ENCODE measurements around the gene CDH4.
"Not testable (repeated sequence)": the region's sequence is repeated elsewhere in the genome, so short reads cannot be mapped to it uniquely, and the experiment has no call there.

The CDH4 gene

DNA sequence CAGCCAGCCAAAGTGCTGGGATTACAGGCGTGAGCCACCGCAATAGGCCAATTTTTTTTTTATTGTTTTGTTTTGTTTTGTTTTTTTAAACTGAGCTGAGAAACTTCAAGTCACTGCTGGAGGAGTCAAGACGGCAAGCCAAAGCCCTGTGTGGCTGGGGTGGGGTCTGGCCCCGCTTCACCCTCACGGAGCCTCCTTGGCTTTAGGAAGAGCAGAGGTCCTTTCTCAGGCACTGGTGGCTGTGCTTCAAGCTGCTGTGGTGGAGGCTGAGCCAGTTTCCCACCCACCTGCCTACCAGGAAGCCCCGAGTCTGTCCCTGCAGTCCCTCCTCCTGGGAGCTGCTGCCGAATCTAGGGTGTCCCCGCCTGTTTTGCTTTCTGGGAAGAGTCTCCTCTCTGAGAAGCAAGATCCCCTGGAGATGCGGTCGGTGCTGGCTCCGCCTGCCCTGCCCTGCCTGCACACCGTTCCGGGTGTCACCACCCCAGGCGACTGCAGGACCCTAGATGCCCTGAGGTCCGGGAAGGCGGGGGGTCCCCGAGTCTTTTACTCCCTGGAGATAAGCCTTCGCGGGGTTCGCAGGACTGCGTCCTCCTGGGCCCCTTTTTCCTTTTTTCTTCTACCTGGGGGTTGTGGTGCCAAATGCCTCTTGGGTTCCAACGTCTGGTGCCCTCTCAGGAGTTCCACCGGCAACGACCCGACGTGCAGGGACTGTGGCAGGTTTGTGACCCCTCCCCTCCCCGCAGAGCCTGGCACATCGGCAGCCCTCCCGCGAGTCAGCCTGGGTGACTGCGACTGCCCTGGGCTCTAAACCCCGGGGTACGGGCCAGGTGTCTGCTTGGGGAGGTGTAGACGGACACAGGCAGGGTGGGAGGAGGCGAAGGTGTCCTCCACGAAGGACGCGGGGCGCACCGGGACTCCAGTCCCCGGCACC lies 712.9 kb downstream of the CDH4 start:
- no peak for DNase-seq

DNA sequence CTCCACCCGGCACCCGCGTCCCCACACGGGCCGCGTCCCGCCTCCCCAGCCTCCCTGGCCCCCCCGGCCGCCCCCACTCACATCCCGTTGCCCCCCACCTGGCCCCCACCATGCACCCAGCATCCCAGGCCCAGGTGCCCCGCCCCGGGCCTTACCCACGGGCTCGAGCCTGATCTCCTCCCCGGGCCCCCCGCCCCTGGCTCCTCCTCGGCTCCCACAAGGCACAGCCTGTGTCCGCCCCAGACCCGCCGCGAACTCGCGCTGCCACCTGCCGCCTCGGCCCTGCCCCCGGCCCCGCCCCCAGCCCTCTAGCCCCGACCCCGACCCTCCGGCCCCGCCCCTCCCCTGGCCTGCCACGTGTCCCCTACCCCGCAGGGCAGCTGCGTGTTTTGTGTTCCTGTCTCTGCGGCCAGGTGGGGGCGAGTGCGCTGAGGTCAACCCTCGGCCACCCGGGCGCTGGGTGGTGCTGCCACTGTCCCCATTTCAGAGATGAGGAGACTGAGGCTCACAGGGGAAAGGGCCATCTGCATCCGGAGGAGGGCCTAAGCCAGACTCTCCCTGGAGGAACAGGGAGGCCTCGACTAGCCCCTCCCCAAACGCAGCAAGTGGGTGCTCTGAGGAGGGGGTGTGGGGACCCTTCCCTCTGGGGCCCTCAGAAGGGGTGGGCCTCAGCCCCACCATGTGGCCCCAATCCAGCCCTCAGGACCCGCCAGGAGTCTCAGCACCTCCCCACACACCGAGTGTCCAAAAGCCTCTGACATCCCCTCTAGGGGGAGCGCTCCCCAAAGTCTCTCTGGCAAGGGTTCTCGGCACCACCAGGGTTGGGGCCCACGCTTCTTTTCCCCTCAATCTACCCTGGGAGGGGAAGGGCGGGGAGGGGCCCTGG lies 713.8 kb downstream of the CDH4 start:
- DNase-seq = no peak

DNA sequence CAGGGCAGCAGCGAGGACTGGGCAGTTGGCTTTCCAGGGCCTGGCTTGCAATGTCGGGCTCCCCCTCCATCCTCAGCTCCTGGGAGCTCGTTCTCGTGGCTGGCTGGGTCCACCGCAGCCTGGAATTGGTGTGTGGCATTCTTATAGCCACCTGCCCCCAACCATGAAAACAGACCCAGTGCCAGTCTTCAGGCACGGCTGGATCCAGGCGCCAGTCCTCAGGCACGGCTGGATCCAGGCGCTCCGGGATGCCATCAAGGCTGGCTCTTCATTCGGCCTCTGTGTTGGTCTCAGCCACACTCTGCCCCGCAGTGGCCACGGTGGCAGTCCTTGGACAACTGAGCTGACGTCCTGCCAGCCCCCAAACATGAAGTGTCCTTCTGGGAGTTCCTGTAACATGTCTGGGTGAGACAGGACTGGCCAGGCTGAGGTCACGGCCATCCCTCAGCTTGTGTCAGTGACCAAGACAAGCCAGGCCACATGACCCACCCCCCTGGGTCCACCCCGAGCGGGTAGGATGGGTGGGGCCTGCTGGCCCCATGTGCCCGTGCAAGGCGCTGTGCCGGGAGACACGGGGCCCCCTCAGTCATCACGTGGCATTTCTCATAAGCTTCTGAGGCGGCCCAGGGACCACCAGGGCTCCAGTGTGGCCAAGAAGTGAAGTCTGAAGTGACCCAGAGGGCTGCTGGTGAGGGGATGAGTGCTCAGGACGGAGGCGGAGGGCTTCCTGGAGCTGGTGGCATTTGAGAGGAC lies 714.6 kb downstream of the CDH4 start:
- DNase-seq = no peak

DNA sequence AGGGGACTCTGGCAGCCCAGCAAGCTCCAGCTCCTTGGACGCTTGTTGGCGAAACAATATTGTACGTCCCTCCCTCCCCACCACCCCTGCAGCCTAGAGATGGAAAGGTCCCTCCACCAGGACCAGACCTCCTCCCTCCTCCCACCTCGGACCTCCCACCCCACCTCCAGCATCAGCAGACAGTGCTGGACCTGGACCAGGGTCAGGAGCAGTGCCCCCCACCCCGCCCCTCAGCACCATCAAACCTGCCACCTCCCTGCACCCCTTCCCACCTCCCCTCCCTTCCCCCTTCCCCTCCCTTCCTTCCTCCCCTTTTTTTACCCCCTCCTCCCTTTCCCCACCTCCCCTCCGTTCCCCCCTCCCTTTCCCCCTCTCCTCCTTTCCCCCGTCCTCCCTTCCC lies 715.2 kb downstream of the CDH4 start:
- no peak for DNase-seq

DNA sequence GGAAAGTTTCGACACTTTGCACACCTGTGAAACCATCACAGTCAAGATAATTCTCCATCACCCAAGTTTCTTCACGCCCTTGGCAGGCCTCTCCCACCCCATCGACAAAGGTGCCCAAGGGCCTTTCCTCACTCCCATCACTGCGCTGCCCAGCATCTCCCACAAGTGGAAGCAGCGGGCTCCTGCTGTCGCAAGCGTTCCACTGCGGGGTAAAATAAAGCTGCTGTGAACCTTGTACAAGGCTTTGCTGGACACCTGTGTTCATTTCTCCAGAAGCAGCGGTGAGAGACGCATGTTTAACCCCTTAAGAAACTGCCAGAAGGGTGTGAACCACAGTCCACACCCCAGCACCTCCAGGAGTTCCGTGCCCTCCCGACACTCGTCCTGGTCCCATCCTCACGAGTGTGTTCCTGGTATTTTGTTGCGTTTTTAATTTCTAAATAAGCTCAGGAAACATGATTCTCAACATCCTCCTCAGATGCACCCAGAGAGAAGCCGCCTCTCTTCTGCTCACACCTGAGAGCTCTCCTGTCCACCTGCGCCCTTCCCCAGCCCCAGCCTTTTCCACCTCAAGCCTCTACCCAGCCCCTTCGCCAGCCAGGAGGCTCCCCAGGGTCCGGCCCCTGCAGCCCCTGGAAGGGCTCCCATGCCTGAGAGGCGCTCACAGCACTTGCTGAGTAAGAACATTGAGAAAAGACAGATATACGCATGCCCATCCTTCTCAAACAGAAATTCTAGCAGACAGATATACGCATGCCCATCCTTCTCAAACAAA lies 716.2 kb downstream of the CDH4 start:
- no peak for DNase-seq

DNA sequence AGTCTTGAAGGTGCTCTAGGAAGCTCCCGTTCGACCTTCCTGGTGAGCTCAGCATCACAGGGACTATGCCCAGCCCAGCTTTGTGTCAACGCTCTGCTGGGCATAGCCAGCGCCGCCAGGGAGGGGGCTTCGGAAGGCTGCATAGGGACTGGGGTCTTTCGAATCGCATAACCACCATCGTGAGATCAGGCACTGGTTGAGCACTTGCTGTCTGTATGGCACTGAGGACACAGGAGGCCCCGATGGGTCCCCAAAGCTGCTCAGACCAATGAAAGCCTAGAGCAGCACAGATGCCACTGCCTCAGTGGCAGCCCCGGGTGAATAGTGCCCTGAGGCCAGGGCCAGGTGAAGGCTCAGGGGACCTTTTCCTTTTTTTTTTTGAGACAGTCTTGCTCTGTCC lies 716.9 kb downstream of the CDH4 start:
- no peak for DNase-seq

DNA sequence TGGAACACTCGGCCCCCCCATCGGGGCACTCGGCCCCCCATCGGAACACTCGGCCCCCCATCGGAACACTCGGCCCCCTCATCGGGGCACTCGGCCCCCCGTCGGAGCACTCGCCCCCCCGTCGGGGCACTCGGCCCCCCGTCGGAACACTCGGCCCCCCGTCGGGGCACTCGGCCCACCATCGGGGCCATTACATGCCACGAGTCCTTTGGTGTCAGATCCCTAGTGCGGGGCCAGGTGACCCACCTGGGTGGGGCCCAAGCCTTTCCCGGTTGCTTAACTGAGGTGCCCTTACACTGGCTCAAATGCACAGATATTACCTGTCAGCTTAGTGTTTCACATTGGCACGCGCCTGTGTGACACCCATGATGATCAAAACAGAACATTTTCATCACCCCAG lies 717.7 kb downstream of the CDH4 start:
- DNase-seq = no peak

DNA sequence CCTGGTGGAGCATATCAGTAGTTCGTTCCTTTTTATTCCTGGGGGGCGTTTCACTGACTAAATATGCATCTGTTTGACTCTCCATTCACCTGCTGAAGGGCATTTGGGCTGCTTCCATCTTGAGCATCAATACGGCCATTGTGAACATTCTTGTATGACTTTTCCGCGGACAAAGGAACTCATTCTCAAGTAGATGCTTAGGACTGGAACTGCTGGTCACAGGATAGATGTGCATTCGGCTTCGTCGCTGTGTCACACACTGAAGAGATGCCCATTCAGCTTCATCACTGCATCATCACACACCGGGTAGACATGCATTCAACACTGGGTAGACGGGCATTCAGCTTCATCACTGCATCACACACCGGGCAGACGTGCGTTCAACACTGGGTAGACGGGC lies 718.3 kb downstream of the CDH4 start:
- no peak for DNase-seq

DNA sequence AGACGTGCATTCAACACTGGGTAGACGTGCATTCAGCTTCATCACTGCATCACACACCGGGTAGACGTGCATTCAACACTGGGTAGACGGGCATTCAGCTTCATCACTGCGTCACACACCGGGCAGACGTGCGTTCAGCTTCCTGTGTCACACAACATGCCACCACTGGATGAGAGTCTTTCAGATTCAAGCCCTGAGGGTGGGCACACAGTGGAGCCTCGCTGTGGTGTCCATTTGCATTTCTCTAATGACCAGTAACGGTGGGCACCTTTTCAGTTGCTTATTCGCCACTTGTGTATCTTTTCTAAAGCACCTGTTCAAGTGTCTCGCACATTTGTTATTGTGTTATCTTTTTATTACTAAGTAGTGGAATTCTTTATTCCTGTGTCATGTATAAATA lies 719.5 kb downstream of the CDH4 start:
- not testable (repeated sequence) for DNase-seq

DNA sequence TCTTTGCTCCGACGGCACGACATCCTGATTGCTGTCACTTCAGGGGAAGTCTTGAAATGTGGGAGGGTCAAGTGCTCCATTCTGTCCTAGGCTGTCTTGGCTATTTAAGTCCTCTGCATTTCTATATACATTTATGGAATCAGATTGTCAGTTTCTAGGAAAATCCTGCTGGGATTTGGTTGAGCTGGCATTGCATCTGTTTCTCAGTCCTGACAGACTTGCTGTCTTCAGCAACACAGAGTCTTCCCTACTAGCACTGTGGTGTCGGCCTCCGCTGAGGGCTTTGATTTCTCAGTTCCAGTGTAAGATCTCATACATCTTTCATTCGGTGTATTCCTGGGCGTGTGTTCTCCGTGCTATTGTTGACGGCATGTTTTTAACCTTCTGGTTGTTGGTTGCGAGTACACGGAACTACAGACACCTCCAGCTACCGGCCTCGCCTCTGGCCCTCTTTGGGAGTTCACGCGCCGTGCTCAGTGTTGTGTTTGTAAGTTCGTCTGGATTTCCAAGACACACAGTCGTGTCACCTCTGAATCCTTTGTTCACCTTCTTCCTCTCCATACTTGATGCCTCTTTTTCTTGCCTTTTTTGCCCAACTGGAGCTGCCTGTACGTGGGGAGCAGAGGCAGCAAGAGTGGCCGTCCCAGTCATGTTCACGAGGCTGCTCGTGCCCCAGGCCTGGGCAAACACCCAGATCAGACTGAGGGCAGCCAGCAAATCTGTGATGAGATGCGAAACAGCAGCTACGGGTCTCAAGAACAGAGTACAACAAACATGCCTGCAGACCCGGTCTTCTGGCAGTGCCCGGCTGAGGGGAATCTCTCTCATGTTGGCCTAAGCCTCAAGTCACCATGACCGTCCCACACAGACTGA lies 720.8 kb downstream of the CDH4 start:
- no peak for DNase-seq

DNA sequence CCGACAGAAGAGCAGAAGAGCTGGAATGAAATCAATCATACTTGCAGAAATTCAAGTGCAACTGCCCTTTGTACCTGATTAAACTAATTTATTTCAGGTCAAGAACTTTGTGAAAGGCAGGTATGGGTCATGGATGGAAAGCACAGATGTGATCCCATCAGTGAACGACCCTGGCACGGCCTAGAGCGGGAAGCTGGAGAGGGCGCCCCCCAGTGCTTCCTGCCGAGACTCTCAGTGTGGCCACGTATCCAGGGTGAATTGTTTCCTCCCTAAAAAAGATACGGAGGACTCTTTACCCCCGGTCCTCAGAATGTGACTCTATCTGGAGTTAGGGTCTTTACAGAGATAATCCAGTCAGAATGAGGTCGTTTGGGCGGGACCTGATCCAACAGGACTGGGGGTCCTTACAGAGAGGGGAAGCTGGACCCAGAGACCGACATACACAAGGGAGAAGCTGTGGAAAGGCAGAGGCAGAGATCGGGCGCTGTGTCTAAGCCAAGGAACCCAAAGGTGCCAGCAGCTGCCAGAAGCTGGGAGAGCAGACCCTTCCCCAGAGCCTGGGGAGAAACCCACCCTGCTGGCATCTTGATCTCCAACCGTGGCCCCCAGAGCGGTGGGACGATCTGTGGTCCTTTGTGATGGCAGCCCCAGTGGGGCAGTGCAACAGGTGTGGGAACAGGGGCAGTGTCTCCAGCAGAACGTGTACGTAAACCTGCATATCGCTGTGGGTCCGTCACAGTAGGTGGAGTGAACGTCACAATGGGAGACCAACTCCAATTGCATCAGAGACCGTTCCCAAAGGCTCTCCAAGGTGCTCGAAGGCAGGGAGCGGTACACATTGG lies 721.7 kb downstream of the CDH4 start:
- no peak for DNase-seq

DNA sequence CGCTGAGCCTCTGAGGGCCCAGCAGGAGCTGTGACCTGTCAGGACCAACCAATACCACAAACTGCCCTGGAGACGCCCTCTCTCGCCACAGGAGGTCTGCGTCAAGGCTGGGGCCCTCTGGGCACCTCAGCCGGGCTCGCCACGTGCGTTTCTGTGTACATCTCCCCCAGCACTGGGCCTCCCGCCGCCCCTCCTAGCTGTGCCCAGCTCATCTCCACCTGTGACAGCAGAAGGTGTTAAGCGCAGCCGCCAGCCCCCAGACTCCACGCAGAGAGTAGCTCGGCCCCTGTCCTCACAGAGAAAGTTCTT lies 722.2 kb downstream of the CDH4 start:
- no peak for DNase-seq

DNA sequence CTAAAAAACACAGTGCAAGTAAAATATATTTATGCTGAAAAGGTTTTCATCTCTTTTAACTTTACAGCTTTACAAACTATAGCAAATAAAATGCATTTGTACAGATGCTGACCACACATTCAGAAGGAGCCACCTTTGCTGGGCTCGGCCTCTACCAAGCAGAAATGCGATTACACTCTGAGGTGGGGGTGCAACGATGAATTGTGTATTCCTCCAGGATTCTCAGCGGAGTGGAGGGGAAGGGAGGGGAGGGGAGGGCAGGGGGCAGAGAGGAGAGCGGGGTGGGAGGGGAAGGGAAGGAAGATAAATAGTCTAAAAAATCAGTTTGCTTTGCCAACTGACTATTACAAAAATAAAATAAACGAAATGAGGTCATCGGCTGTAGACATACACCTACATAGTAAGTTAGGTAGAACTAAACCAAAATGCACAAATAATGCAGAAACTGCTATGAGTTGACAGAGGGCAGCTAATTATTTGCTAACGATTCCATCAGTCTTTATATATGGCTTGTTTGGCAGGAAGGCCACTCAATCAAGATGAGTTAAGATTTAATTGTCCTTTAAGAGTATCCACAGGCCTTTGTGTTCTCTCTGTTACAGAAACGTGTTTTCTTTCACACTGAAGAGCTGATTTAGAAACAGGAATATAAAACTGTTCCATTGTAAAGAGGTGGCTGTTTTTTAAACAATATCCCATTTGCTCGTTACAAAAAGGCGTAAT lies 723.5 kb downstream of the CDH4 start:
- DNase-seq = no peak

DNA sequence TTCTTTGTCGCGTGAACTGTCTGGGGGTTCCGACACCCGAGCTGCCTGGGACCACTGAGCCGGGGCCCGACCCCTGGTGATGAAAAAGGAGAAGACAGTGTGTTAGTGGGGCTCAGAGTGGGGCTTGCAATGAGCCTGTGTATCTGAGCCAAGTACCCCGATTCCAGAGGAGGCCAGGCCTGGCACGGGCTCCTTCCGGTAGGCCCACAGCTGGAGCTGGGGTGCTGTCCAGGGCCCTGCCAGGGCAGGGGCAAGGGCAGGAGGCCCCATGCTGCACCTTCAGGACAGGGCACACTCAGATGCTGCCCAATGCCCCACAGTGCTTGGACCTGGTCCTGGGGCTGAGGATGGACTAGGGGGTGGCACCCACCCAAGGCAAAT lies 724.2 kb downstream of the CDH4 start:
- no peak for DNase-seq

DNA sequence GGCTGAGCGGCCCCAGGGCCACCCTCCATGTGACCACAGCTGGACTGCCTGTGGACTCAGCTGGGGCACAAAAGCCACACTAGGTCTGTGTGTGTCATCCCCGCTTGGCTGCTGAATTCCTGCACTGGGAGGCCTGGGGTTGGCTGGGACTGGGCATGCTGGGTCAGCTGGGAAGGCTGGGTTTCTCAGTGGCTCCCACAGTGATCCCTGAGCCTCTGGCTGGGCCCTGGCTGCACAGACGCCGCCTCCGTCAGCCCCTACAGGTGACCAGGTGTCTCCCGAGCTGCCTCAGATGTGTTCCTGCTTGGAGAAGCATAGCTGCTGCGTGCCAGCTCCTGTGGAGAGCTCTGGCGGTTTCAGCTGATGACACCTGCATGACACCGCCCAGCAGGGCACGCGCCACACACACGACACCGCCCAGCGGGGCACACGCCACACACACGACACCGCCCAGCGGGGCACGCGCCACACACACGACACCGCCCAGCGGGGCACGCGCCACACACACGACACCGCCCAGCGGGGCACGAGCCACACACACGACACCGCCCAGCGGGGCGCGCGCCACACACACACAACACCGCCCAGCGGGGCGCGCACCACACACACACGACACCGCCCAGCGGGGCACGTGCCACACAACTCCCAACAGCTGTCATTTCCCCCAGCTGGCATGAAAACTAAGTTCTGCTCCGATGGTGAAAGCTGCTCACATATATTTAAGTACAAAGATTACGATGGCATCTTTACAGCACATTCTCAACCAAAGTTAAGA lies 724.8 kb downstream of the CDH4 start:
- DNase-seq = no peak

DNA sequence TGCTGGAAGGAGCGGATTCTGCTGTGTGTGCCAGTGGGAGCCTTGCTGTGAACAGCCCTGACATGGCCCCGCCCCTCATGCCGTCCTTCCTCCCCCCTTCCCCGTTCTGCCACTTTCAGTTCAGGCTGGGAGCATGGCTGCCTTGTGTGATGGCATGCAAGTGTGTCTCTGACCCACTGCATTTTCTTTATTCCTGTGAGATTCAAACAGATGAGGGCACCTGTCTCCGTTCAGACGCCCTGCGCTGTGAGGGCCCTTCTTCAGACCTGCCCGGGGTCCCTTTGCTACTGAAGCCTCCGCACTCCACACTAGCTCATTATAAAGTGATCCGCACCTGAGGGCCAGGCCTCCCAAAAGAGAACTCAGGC lies 725.3 kb downstream of the CDH4 start:
- DNase-seq = no peak

DNA sequence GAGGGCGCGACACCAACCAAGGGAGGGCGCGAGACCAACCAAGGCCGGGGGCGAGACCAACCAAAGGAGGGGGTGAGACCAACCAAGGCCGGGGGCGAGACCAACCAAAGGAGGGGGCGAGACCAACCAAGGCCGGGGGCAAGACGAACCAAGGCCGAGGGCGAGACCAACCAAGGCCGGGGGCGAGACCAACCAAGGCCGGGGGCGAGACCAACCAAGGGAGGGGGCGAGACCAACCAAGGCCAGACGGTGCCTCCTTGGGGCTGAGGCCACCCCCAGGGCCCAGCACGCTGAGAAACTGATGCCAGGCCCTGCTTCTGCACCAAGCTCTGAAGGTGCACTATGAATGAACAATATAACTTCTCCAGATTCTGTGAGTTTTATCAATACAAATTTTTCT lies 726.4 kb downstream of the CDH4 start:
- DNase-seq = no peak

DNA sequence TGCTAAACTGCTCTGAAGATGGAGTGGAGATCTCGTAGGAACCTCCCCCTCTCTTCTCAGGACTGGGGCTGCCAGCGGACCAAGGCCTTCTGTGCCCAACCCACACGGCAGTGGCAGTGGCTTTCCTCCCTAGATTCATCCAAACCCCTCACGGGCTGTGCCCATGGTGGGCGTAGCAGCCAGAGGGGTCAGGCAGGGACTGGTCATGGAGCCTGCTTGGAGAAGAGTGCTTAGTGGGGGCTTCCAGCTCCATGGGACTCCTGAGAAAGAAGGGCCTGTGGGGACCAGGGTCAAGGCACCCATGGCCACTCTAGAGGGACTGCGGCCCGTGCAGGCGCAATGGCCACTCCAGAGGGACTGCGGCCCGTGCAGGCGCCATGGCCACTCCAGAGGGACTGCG lies 727.0 kb downstream of the CDH4 start:
- no peak for DNase-seq
